HepG2 (cell line): ENCODE measurements around the gene TMEM11. TPM values are rescaled to one million over a fixed set of nuclear protein-coding genes. Genes with fewer than 3 reads are reported as not detected.
A peak's percentile ranks its signal among the peaks of the same experiment; 100 is the strongest.

ENCODE experiments used
- CSRNP1 ChIP-seq: sonication (generic); formaldehyde crosslinking; IDR thresholded peaks from 2 replicates; pipeline ENCODE4 v1.8.1; 2023; ENCODE audit warnings: mild to moderate bottlenecking, missing genetic modification reagents
- EED ChIP-seq: sonication (generic); formaldehyde crosslinking; IDR thresholded peaks from 2 replicates; pipeline ENCODE4 v1.5.0; 2020; ENCODE audit warnings: mild to moderate bottlenecking, missing genetic modification reagents
- FOXA3 ChIP-seq: IDR thresholded peaks from 2 replicates; pipeline ENCODE4 v1.6.1; 2016; ENCODE audit warnings: missing genetic modification reagents, missing compliant biosample characterization
- GPN1 ChIP-seq: sonication (generic); formaldehyde crosslinking; IDR thresholded peaks from 2 replicates; pipeline ENCODE4 v1.5.1; 2020; ENCODE audit warnings: missing genetic modification reagents, borderline replicate concordance
- HNRNPH1 ChIP-seq: fragments of 200-400 bp; formaldehyde crosslinking; optimal IDR thresholded peaks from 2 replicates; pipeline ENCODE3; 2017; ENCODE audit warnings: mild to moderate bottlenecking, low read depth, low read length
- KDM2A ChIP-seq: sonication (generic); formaldehyde crosslinking; IDR thresholded peaks from 2 replicates; pipeline ENCODE4 v1.4.0; 2020; ENCODE audit warnings: low read depth, missing genetic modification reagents, borderline replicate concordance
- MTF2 ChIP-seq: sonication (generic); formaldehyde crosslinking; IDR thresholded peaks from 2 replicates; pipeline ENCODE4 v1.5.0; 2020; ENCODE audit warnings: missing genetic modification reagents, borderline replicate concordance
- MZF1 ChIP-seq: sonication (generic); formaldehyde crosslinking; IDR thresholded peaks from 2 replicates; pipeline ENCODE4 v1.8.1; 2023; ENCODE audit warnings: mild to moderate bottlenecking, missing genetic modification reagents, borderline replicate concordance
- NRL ChIP-seq: sonication (generic); formaldehyde crosslinking; IDR thresholded peaks from 2 replicates; pipeline ENCODE4 v1.5.0; 2020; ENCODE audit warnings: missing genetic modification reagents, mild to moderate bottlenecking, moderate library complexity, borderline replicate concordance
- REPIN1 ChIP-seq: sonication (generic); formaldehyde crosslinking; IDR thresholded peaks from 2 replicates; pipeline ENCODE4 v1.8.0; 2022; ENCODE audit warnings: missing genetic modification reagents, low read depth, mild to moderate bottlenecking, borderline replicate concordance
- TOE1 ChIP-seq: sonication (generic); formaldehyde crosslinking; IDR thresholded peaks from 2 replicates; pipeline ENCODE4 v1.4.0; 2020; ENCODE audit warnings: mild to moderate bottlenecking, missing genetic modification reagents
- ZBTB20 ChIP-seq: sonication (generic); formaldehyde crosslinking; IDR thresholded peaks from 2 replicates; pipeline ENCODE4 v1.8.1; 2023; ENCODE audit warnings: missing genetic modification reagents, low read depth, mild to moderate bottlenecking, borderline replicate concordance
- ZHX1 ChIP-seq: sonication (generic); formaldehyde crosslinking; IDR thresholded peaks from 2 replicates; pipeline ENCODE4 v1.8.1; 2022; ENCODE audit warnings: low read depth, mild to moderate bottlenecking, missing genetic modification reagents
- ZNF160 ChIP-seq: sonication (generic); formaldehyde crosslinking; IDR thresholded peaks from 2 replicates; pipeline ENCODE4 v1.8.0; 2022; ENCODE audit warnings: mild to moderate bottlenecking, inconsistent platforms, missing genetic modification reagents
- ZNF530 ChIP-seq: sonication (generic); formaldehyde crosslinking; IDR thresholded peaks from 2 replicates; pipeline ENCODE4 v1.5.0; 2020; ENCODE audit warnings: low read depth, mild to moderate bottlenecking, missing genetic modification reagents
- ZNF547 ChIP-seq: sonication (generic); formaldehyde crosslinking; IDR thresholded peaks from 2 replicates; pipeline ENCODE4 v1.5.1; 2020; ENCODE audit warnings: mild to moderate bottlenecking, missing genetic modification reagents
- polyA plus RNA-seq, 8 experiments: library from polyadenylated mRNA; depleted of rRNA in 3 of 8; stranded (reverse) in 7 of 8; unstranded in 1 of 8; fragments of >200 nt; fragmentation: Illumina TruSeq in 4 of 8; extraction: Trizol in 4 of 8; gene quantifications; 2 replicates each; pipeline versions ENCODE4 v1.2.1 to v1.2.3, GENCODE V29; 2011 to 2016; ENCODE audit warnings: low read depth in 4 of 8, missing spikeins in 1 of 8, mixed read lengths in 1 of 8; ENCODE audit not compliant: insufficient read depth in 1 of 8
- total RNA-seq, 5 experiments: library from RNA; depleted of rRNA; stranded (reverse); fragments of >200 nt; fragmentation: Illumina TruSeq; extraction: Trizol; gene quantifications; 2 replicates each; pipeline ENCODE4 v1.2.3, GENCODE V29; 2016; ENCODE audit warnings: low read depth in 1 of 5
- TF ChIP-seq, protein P1 (sequence below): sonication (generic); formaldehyde crosslinking; IDR thresholded peaks from 2 replicates; pipeline ENCODE4 v1.4.0; 2020; ENCODE audit warnings: missing genetic modification reagents
- TF ChIP-seq, protein P2 (sequence below): sonication (generic); formaldehyde crosslinking; IDR thresholded peaks from 2 replicates; pipeline ENCODE4 v1.4.0; 2020; ENCODE audit warnings: mild to moderate bottlenecking, missing genetic modification reagents, borderline replicate concordance

The TMEM11 gene
- total and polyA plus RNA-seq, 2 of the 13 experiments (the other 11 are each of a cell fraction or from before 2014, with no cell fraction given), result 18.7 to 35.0 TPM

DNA sequence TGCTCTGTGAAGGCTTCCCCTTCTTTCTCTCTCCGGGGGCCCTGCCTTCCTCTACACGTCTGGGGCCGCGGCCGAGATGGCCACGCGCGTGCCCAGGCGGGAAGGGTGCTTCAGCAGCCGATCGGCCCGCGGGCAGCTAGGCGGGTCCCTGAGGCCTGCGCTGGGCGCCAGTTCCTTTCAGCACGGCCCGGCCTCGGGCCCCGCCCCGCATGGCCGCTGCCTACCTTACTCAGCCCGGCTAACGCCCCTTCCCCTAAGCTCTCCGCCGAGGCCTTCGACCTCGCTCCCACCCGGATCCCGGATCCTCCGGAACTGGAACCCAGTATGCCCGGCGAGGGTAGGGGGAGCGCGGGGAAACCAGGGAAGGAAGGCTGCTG lies 335 bp downstream of the TMEM11 start (continued):
- no peak; the same call in 1 of the 2 replicates for TF ChIP-seq NRL (CRISPR knock-in tag)
- TF ChIP-seq ZBTB20 (CRISPR knock-in tag), result 0 out of 2 replicates have a peak, but pooled peaks have one; percentile 6
- no peak for TF ChIP-seq MTF2 (CRISPR knock-in tag)
- TF ChIP-seq EED (CRISPR knock-in tag), result 0 out of 2 replicates have a peak, but pooled peaks have one; percentile 11
- no peak for TF ChIP-seq FOXA3 (CRISPR knock-in tag)
- TF ChIP-seq REPIN1 (CRISPR knock-in tag), result no peak
- no peak for TF ChIP-seq HNRNPH1
- TF ChIP-seq GPN1 (CRISPR knock-in tag), result no peak
- TF ChIP-seq, protein P1, sequence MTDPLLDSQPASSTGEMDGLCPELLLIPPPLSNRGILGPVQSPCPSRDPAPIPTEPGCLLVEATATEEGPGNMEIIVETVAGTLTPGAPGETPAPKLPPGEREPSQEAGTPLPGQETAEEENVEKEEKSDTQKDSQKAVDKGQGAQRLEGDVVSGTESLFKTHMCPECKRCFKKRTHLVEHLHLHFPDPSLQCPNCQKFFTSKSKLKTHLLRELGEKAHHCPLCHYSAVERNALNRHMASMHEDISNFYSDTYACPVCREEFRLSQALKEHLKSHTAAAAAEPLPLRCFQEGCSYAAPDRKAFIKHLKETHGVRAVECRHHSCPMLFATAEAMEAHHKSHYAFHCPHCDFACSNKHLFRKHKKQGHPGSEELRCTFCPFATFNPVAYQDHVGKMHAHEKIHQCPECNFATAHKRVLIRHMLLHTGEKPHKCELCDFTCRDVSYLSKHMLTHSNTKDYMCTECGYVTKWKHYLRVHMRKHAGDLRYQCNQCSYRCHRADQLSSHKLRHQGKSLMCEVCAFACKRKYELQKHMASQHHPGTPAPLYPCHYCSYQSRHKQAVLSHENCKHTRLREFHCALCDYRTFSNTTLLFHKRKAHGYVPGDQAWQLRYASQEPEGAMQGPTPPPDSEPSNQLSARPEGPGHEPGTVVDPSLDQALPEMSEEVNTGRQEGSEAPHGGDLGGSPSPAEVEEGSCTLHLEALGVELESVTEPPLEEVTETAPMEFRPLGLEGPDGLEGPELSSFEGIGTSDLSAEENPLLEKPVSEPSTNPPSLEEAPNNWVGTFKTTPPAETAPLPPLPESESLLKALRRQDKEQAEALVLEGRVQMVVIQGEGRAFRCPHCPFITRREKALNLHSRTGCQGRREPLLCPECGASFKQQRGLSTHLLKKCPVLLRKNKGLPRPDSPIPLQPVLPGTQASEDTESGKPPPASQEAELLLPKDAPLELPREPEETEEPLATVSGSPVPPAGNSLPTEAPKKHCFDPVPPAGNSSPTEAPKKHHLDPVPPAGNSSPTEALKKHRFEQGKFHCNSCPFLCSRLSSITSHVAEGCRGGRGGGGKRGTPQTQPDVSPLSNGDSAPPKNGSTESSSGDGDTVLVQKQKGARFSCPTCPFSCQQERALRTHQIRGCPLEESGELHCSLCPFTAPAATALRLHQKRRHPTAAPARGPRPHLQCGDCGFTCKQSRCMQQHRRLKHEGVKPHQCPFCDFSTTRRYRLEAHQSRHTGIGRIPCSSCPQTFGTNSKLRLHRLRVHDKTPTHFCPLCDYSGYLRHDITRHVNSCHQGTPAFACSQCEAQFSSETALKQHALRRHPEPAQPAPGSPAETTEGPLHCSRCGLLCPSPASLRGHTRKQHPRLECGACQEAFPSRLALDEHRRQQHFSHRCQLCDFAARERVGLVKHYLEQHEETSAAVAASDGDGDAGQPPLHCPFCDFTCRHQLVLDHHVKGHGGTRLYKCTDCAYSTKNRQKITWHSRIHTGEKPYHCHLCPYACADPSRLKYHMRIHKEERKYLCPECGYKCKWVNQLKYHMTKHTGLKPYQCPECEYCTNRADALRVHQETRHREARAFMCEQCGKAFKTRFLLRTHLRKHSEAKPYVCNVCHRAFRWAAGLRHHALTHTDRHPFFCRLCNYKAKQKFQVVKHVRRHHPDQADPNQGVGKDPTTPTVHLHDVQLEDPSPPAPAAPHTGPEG (CRISPR knock-in tag), result no peak
- TF ChIP-seq KDM2A (CRISPR knock-in tag), result peak; percentile 54; the same call in 1 of the 2 replicates
- 0 out of 2 replicates have a peak, but pooled peaks have one; percentile 25 for TF ChIP-seq TOE1 (CRISPR knock-in tag)
- TF ChIP-seq ZNF547 (CRISPR knock-in tag), result peak; percentile 44; the same call in 1 of the 2 replicates
- no peak for TF ChIP-seq MZF1 (CRISPR knock-in tag)
- no peak for TF ChIP-seq ZNF160 (CRISPR knock-in tag)
- peak; percentile 14; the same call in 1 of the 2 replicates for TF ChIP-seq CSRNP1 (CRISPR knock-in tag)
- no peak for TF ChIP-seq ZNF530 (CRISPR knock-in tag)
- TF ChIP-seq ZHX1 (CRISPR knock-in tag), result peak; percentile 36; the same call in 1 of the 2 replicates
- TF ChIP-seq, protein P2, sequence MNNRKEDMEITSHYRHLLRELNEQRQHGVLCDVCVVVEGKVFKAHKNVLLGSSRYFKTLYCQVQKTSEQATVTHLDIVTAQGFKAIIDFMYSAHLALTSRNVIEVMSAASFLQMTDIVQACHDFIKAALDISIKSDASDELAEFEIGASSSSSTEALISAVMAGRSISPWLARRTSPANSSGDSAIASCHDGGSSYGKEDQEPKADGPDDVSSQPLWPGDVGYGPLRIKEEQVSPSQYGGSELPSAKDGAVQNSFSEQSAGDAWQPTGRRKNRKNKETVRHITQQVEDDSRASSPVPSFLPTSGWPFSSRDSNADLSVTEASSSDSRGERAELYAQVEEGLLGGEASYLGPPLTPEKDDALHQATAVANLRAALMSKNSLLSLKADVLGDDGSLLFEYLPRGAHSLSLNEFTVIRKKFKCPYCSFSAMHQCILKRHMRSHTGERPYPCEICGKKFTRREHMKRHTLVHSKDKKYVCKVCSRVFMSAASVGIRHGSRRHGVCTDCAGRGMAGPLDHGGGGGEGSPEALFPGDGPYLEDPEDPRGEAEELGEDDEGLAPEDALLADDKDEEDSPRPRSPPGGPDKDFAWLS, result no peak
